NCI-H748 (cell line): ENCODE measurements around the gene SREBF2.

Source experiments
- DNase-seq: peaks from one replicate; lab custom pipeline; 2025; ENCODE audit not compliant: unreplicated experiment; lab: John Stamatoyannopoulos, UW

Gene SREBF2

GRCh38 chr22:41832553-41833368, at the start of gene SREBF2:
Gene SREBF2, plus strand, starts transcription at chr22:41833105. Its CDS starts 166 bp downstream, at chr22:41833271.
- DNase-seq = peak; percentile 100

- no peak for DNase-seq
Measured at GRCh38 chr22:41787331-41787730, 45.6 kb upstream of the SREBF2 start.

GRCh38 chr22:41793871-41794270, 39.0 kb upstream of the SREBF2 start:
- no peak for DNase-seq

GRCh38 chr22:41798736-41799135, 34.2 kb upstream of the SREBF2 start:
- no peak for DNase-seq

- DNase-seq = no peak
Measured at GRCh38 chr22:41799486-41800347, 33.2 kb upstream of the SREBF2 start.

GRCh38 chr22:41800348-41801146, 32.4 kb upstream of the SREBF2 start, which contains the start of gene CCDC134:
Gene CCDC134, plus strand, starts transcription at chr22:41800679. Its CDS starts 8,212 bp downstream, at chr22:41808891.
- DNase-seq = peak; percentile 94

- DNase-seq = no peak
Measured at GRCh38 chr22:41801147-41801819, 31.6 kb upstream of the SREBF2 start.

DNA sequence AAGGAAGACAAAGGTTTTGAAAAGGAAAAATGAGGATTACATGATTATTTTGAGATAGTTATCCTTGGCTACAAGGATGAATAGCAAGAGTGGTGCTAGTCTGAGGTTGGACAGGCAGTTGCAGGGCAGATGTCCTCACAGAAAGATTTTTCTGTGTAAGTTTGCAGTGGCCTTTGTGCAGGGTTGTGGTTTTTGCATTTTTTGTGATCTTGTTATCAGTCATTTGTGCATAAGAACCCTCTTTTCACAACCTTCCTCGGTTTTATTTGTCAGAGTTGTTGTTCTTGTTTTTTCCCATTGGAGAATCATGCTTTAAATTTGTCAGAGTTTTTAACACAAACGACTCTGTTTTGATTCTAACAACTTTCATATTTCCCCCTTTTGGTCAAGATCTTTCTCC, 31.0 kb upstream of the SREBF2 start:
- no peak for DNase-seq

GRCh38 chr22:41805639-41806038, 27.3 kb upstream of the SREBF2 start:
- DNase-seq = no peak

DNA sequence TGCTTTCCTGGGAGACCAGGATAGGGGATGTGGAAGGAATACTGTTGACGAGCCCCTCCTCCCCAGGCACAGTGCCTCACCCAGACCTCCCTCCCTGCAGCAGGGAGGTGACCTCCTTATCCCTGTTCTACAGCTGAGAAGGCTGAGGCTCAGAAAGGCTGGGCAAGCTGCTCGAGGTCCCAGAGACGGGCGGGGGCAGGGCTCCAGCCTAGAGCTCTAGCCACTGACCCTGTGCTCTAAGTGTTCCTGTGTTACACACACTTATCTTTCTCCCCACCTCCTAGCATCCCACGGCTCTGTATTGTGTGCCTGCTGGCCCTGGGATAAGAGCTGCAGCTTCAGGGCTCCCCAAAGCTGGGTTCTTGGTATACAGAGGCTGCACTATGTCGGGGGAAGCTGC, 24.5 kb upstream of the SREBF2 start:
- no peak for DNase-seq

DNA sequence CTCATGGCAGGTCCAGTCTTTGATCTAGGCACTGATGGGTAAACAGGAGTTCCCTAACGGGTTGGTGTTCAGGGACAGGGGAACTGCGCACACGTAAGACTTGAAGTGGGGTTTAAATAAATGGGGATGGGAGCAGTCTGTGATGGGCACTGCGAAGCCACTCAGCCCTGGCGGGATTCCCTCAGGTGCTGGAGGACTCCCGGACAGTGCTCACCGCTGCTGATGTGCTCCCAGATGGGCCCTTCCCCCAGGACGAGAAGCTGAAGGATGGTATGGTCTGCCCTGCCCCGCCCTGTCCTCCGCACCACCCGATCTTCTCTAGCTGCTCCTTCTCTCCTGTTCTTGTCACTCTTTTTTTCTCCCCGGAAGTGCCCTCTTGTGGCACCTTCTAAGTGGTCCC, 22.9 kb upstream of the SREBF2 start:
- no peak for DNase-seq

- DNase-seq = no peak
Measured at GRCh38 chr22:41812805-41813545, 19.9 kb upstream of the SREBF2 start.

- DNase-seq = no peak
Measured at GRCh38 chr22:41813726-41814410, 19.0 kb upstream of the SREBF2 start.

DNA sequence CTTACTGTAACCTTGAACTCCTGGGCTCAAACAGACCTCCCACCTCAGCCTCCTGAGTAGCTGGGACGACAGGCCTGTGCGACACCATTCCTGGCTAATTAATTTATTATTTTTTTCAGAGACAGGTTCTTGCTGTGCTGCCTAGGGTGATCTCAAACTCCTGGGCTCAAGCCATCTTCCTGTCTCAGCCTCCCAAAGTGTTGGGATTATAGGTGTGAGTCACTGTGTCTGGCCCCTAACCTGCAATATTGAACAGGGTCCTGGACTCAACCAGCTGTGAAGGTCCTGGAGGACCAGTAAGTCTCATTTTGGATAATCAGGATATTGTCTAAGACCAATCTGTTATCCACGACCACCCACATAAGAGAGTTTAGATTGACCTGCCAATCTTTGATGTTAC, 17.2 kb upstream of the SREBF2 start:
- DNase-seq = no peak

DNA sequence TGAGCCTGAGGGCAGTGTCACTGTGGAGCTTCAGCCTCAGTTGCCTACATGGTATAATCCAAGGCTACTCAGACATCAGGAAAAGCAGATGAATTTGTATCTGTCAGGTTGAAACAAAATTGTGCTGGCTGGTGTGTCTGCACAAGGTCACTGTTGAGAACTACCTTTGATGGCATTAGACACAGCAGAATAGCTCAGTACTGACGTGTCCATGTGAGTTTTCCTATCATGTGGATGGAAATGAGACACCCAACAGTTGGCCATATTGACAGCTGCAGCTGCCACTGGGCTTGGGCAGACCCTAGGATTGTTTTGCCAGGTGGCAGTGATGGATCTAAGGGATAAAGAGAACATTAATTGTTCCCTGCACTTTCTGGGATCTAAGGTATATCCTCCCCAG, 16.7 kb upstream of the SREBF2 start:
- no peak for DNase-seq

GRCh38 chr22:41816871-41817270, 16.0 kb upstream of the SREBF2 start:
- DNase-seq = no peak

GRCh38 chr22:41818011-41818410, 14.9 kb upstream of the SREBF2 start:
- DNase-seq = peak; percentile 17

GRCh38 chr22:41818596-41818995, 14.3 kb upstream of the SREBF2 start:
- DNase-seq = no peak

GRCh38 chr22:41819257-41819656, 13.6 kb upstream of the SREBF2 start:
- DNase-seq = no peak
